WTC11 (cell line): ENCODE results near the gene PLPPR5. TPM values are rescaled to one million over a fixed set of nuclear protein-coding genes. Genes with fewer than 3 reads are reported as not detected.

Experiments
- ATAC-seq: fragments of 200-7000 bp; cut with Tn5 transposase; 2 replicates; pipeline ENCODE4 v1.10.0; 2021; ENCODE audit warnings: mild to moderate bottlenecking, moderate library complexity
- CTCF ChIA-PET: fragments of 300-600 bp; sonication (Branson Sonifier 250); formaldehyde crosslinking; loops from one replicate; lab custom pipeline; 2021; ENCODE audit warnings: antibody characterized with exemption; lab: Charles Lee
- POLR2A ChIA-PET: fragments of 350-600 bp; sonication (Branson Sonifier 250); formaldehyde crosslinking; loops from one replicate; lab custom pipeline; 2021; ENCODE audit warnings: antibody characterized with exemption; lab: Charles Lee
- DNase-seq: peaks from one replicate; pipeline ENCODE4 v3.0.0; 2021; ENCODE audit warnings: low spot score
- H3K27ac Mint-ChIP-seq: 2 replicates; pipeline ENCODE4 v1.8.0; 2021; ENCODE audit warnings: mixed read lengths
- H3K27me3 Mint-ChIP-seq: 2 replicates; pipeline ENCODE4 v1.8.0; 2021; ENCODE audit warnings: low read depth, mild to moderate bottlenecking, moderate library complexity, mixed read lengths
- H3K36me3 Mint-ChIP-seq: 2 replicates; pipeline ENCODE4 v1.8.0; 2021; ENCODE audit warnings: mixed read lengths
- H3K4me1 Mint-ChIP-seq: 2 replicates; pipeline ENCODE4 v1.8.0; 2022; ENCODE audit warnings: mixed read lengths
- H3K4me3 Mint-ChIP-seq: 2 replicates; pipeline ENCODE4 v1.8.0; 2021; ENCODE audit warnings: mild to moderate bottlenecking, moderate library complexity, mixed read lengths
- H3K9me3 Mint-ChIP-seq: 2 replicates; pipeline ENCODE4 v1.8.0; 2021; ENCODE audit warnings: mixed read lengths
- ESRRA ChIP-seq: sonication (generic); formaldehyde crosslinking; IDR thresholded peaks from 2 replicates; pipeline ENCODE4 v1.8.1; 2022; ENCODE audit warnings: mild to moderate bottlenecking, missing genetic modification reagents, borderline replicate concordance
- FOXK1 ChIP-seq: sonication (generic); formaldehyde crosslinking; IDR thresholded peaks from 2 replicates; pipeline ENCODE4 v1.8.0; 2022; ENCODE audit warnings: mild to moderate bottlenecking, moderate library complexity, missing genetic modification reagents
- GRHL2 ChIP-seq: fragments of 250-450 bp; sonication (Bioruptor Pico); IDR thresholded peaks from 2 replicates; pipeline ENCODE4 v1.8.0; 2022; ENCODE audit warnings: mild to moderate bottlenecking, moderate library complexity; ENCODE audit not compliant: insufficient replicate concordance, severe bottlenecking
- ZNF219 ChIP-seq: sonication (generic); formaldehyde crosslinking; IDR thresholded peaks from 2 replicates; pipeline ENCODE4 v1.8.0; 2023; ENCODE audit warnings: missing genetic modification reagents, mild to moderate bottlenecking, borderline replicate concordance
- ZNF232 ChIP-seq: sonication (generic); formaldehyde crosslinking; IDR thresholded peaks from 2 replicates; pipeline ENCODE4 v1.8.0; 2022; ENCODE audit warnings: mild to moderate bottlenecking, missing genetic modification reagents
- ZNF263 ChIP-seq: sonication (generic); formaldehyde crosslinking; IDR thresholded peaks from 2 replicates; pipeline ENCODE4 v1.8.1; 2022; ENCODE audit warnings: low read depth, mild to moderate bottlenecking, moderate library complexity, missing genetic modification reagents
- ZNF532 ChIP-seq: fragments of 250-450 bp; sonication (Bioruptor Pico); IDR thresholded peaks from 2 replicates; pipeline ENCODE4 v1.9.0; 2021; ENCODE audit warnings: mild to moderate bottlenecking, borderline replicate concordance
- ZNF671 ChIP-seq: fragments of 250-450 bp; sonication (Bioruptor Pico); IDR thresholded peaks from 2 replicates; pipeline ENCODE4 v1.8.0; 2021; ENCODE audit warnings: mild to moderate bottlenecking
- ZSCAN18 ChIP-seq: fragments of 250-450 bp; sonication (Bioruptor Pico); IDR thresholded peaks from 2 replicates; pipeline ENCODE4 v2.1.2; 2022; ENCODE audit warnings: mild to moderate bottlenecking, moderate library complexity
- total RNA-seq: library from RNA; stranded (reverse); gene quantifications from 3 replicates; pipeline ENCODE4 v1.2.3, GENCODE V29; 2021
- TF ChIP-seq, protein P1 (sequence below): sonication (generic); formaldehyde crosslinking; IDR thresholded peaks from 2 replicates; pipeline ENCODE4 v1.8.1; 2022; ENCODE audit warnings: missing genetic modification reagents, borderline replicate concordance
- TF ChIP-seq, protein P2 (sequence below): sonication (generic); formaldehyde crosslinking; IDR thresholded peaks from 2 replicates; pipeline ENCODE4 v1.8.0; 2022; ENCODE audit warnings: mild to moderate bottlenecking, missing genetic modification reagents
- TF ChIP-seq, protein P3 (sequence below): fragments of 250-450 bp; sonication (Bioruptor Pico); IDR thresholded peaks from 2 replicates; pipeline ENCODE4 v1.9.0; 2021; ENCODE audit warnings: mild to moderate bottlenecking
- TF ChIP-seq, protein P4 (sequence below): sonication (generic); formaldehyde crosslinking; IDR thresholded peaks from 2 replicates; pipeline ENCODE4 v1.8.1; 2022; ENCODE audit warnings: mild to moderate bottlenecking, missing genetic modification reagents, moderate library complexity, borderline replicate concordance

PLPPR5 gene
- total RNA-seq, 1 experiment from 2014 or later = 1.6 TPM

GRCh38 chr1:98903261-98903660 is 101.4 kb downstream of the PLPPR5 start (continued):
- TF ChIP-seq FOXK1 (no peak), ESRRA (CRISPR knock-in tag) (no peak)

- Mint-ChIP-seq H3K27me3 (no peaks in the 10 kb centered on the region), H3K9me3 (peaks cover 13% of the 10 kb centered on the region), H3K27ac (no peak overlapping the region), H3K4me3 (no peak overlapping the region), H3K36me3 (0 out of 2 replicates have a peak, but pooled peaks cover 3% of the 10 kb centered on the region), H3K4me1 (no peaks in the 10 kb centered on the region)
- no peak for DNase-seq
- ChIA-PET CTCF (no interaction called here), POLR2A (no interaction called here)
- no peak for ATAC-seq
- no peak for TF ChIP-seq ZSCAN18
- no peak for TF ChIP-seq ZNF671 (CRISPR knock-in tag)
- TF ChIP-seq, protein P1, sequence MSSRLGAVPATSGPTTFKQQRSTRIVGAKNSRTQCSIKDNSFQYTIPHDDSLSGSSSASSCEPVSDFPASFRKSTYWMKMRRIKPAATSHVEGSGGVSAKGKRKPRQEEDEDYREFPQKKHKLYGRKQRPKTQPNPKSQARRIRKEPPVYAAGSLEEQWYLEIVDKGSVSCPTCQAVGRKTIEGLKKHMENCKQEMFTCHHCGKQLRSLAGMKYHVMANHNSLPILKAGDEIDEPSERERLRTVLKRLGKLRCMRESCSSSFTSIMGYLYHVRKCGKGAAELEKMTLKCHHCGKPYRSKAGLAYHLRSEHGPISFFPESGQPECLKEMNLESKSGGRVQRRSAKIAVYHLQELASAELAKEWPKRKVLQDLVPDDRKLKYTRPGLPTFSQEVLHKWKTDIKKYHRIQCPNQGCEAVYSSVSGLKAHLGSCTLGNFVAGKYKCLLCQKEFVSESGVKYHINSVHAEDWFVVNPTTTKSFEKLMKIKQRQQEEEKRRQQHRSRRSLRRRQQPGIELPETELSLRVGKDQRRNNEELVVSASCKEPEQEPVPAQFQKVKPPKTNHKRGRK (CRISPR knock-in tag) = no peak
- no peak for TF ChIP-seq ZNF263 (CRISPR knock-in tag)
- no peak for TF ChIP-seq ZNF532 (CRISPR knock-in tag)
- TF ChIP-seq ZNF219 = no peak
- TF ChIP-seq, protein P2, sequence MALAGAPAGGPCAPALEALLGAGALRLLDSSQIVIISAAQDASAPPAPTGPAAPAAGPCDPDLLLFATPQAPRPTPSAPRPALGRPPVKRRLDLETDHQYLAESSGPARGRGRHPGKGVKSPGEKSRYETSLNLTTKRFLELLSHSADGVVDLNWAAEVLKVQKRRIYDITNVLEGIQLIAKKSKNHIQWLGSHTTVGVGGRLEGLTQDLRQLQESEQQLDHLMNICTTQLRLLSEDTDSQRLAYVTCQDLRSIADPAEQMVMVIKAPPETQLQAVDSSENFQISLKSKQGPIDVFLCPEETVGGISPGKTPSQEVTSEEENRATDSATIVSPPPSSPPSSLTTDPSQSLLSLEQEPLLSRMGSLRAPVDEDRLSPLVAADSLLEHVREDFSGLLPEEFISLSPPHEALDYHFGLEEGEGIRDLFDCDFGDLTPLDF (CRISPR knock-in tag) = no peak
- TF ChIP-seq, protein P3, sequence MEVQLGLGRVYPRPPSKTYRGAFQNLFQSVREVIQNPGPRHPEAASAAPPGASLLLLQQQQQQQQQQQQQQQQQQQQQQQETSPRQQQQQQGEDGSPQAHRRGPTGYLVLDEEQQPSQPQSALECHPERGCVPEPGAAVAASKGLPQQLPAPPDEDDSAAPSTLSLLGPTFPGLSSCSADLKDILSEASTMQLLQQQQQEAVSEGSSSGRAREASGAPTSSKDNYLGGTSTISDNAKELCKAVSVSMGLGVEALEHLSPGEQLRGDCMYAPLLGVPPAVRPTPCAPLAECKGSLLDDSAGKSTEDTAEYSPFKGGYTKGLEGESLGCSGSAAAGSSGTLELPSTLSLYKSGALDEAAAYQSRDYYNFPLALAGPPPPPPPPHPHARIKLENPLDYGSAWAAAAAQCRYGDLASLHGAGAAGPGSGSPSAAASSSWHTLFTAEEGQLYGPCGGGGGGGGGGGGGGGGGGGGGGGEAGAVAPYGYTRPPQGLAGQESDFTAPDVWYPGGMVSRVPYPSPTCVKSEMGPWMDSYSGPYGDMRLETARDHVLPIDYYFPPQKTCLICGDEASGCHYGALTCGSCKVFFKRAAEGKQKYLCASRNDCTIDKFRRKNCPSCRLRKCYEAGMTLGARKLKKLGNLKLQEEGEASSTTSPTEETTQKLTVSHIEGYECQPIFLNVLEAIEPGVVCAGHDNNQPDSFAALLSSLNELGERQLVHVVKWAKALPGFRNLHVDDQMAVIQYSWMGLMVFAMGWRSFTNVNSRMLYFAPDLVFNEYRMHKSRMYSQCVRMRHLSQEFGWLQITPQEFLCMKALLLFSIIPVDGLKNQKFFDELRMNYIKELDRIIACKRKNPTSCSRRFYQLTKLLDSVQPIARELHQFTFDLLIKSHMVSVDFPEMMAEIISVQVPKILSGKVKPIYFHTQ (CRISPR knock-in tag) = no peak
- TF ChIP-seq ZNF232 (CRISPR knock-in tag) = no peak
- TF ChIP-seq, protein P4, sequence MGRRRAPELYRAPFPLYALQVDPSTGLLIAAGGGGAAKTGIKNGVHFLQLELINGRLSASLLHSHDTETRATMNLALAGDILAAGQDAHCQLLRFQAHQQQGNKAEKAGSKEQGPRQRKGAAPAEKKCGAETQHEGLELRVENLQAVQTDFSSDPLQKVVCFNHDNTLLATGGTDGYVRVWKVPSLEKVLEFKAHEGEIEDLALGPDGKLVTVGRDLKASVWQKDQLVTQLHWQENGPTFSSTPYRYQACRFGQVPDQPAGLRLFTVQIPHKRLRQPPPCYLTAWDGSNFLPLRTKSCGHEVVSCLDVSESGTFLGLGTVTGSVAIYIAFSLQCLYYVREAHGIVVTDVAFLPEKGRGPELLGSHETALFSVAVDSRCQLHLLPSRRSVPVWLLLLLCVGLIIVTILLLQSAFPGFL = no peak
- no peak for TF ChIP-seq GRHL2 (CRISPR knock-in tag)
Observed at GRCh38 chr1:98898940-98899339, 105.7 kb downstream of the PLPPR5 start.
